Measurements from ENCODE around the gene TMEM201. TPM values are rescaled to one million over a fixed set of nuclear protein-coding genes. Genes with fewer than 3 reads are reported as not detected.
A peak's percentile ranks its signal among the peaks of the same experiment; 100 is the strongest.

TMEM201 gene
- total and polyA plus RNA-seq, 2 of the 13 experiments (the other 11 are each of a cell fraction or from before 2014, with no cell fraction given) = 1.5 to 8.2 TPM

GRCh38 chr1:9588551-9589143 is at the start of gene TMEM201 (continued):
- TF ChIP-seq, protein P1, sequence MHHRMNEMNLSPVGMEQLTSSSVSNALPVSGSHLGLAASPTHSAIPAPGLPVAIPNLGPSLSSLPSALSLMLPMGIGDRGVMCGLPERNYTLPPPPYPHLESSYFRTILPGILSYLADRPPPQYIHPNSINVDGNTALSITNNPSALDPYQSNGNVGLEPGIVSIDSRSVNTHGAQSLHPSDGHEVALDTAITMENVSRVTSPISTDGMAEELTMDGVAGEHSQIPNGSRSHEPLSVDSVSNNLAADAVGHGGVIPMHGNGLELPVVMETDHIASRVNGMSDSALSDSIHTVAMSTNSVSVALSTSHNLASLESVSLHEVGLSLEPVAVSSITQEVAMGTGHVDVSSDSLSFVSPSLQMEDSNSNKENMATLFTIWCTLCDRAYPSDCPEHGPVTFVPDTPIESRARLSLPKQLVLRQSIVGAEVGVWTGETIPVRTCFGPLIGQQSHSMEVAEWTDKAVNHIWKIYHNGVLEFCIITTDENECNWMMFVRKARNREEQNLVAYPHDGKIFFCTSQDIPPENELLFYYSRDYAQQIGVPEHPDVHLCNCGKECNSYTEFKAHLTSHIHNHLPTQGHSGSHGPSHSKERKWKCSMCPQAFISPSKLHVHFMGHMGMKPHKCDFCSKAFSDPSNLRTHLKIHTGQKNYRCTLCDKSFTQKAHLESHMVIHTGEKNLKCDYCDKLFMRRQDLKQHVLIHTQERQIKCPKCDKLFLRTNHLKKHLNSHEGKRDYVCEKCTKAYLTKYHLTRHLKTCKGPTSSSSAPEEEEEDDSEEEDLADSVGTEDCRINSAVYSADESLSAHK (CRISPR knock-in tag; IDR thresholded peaks at IDR 0.05; ENCODE audit: borderline replicate concordance) = no peak
- TF ChIP-seq ELF3 (CRISPR knock-in tag; IDR thresholded peaks at IDR 0.05) = peak; percentile 43; the same call in 1 of the 2 replicates

- Histone ChIP-seq H3K4me1 (ENCODE audit: insufficient read depth, low read length) (peaks cover 61% of the 10 kb centered on the region), H3K4me2 (ENCODE audit: low read depth, low read length) (peak within 1 kb of the TSS; percentile 85), H4K20me1 (ENCODE audit: insufficient read depth, low read length) (peaks cover 5% of the 10 kb centered on the region), H2AFZ (ENCODE audit: low read length) (no peak within 1 kb of the TSS), H3K9me3 (ENCODE audit: low read length) (no peaks in the 10 kb centered on the region; the same call in 1 of the 2 replicates), H3K27ac (ENCODE audit: extremely low read length, insufficient read depth, low read length) (peak within 1 kb of the TSS; percentile 86), H3K79me2 (ENCODE audit: insufficient read depth, low read length) (peaks cover 45% of the 10 kb centered on the region), H3K9ac (ENCODE audit: insufficient read depth, low read depth, low read length) (peak within 1 kb of the TSS; percentile 89), H3K36me3 (replicated peaks in 1 of 2; ENCODE audit: control insufficient read depth in 1 of 2, insufficient read depth in 2 of 2, low read length in 2 of 2) (no peaks in the 10 kb centered on the region; a peak in 1 of 5 replicates), H3K4me3 (replicated peaks in 1 of 3; ENCODE audit: insufficient read depth in 1 of 3, low read depth in 2 of 3, low read length in 3 of 3) (peak within 1 kb of the TSS; percentile 76 to 97 (median 92)), H3K27me3 (ENCODE audit: control insufficient read depth in 1 of 2, insufficient read depth in 2 of 2, low read length in 2 of 2) (no peaks in the 10 kb centered on the region)
- ATAC-seq = peak; percentile 91
- intact Hi-C loops (cut with micrococcal nuclease; ENCODE audit: unreplicated experiment) = loop anchor here (5.0 kb wide), 1 partner anchor 37 kb away; no protein-coding TSS in a partner anchor
- no TSS peak for BruUV-seq (replicated peaks)
- peak; percentile 92 for DNase-seq (ENCODE audit: low spot score)
- ChIA-PET CTCF (ENCODE audit: low intra/inter-chr PET ratio, low total read pairs) (no interaction called here), POLR2A (interaction anchor here (0.6 to 5.4 kb wide), 9 partner anchors 13 to 305 kb away, joined by 3 to 82 read pairs (median 6); partner anchors contain the start of gene H6PD)
- 0% methylated on average over 1 of the region's 92 CpGs for WGBS (ENCODE audit: low lambda C conversion rate)
- peak; percentile 89 for FAIRE-seq
- in situ Hi-C loops (cut with HindIII; ENCODE audit: extremely low pct_ligation_motif_present, low pct_unique_long_range_greater_than_20kb) = no loop called here
- TF ChIP-seq ZSCAN30 (CRISPR knock-in tag; IDR thresholded peaks at IDR 0.05) = no peak
- peak; percentile 62; the same call in 1 of the 2 replicates for TF ChIP-seq ZFYVE20 (CRISPR knock-in tag; IDR thresholded peaks at IDR 0.05; ENCODE audit: borderline replicate concordance, low read depth)
- peak; percentile 24; the same call in 1 of the 2 replicates for TF ChIP-seq DZIP1 (CRISPR knock-in tag; IDR thresholded peaks at IDR 0.05)
- TF ChIP-seq REXO4 (CRISPR knock-in tag; IDR thresholded peaks at IDR 0.05; ENCODE audit: borderline replicate concordance) = no peak
- peak; percentile 52; the same call in 1 of the 2 replicates for TF ChIP-seq HOXA3 (CRISPR knock-in tag; IDR thresholded peaks at IDR 0.05)
- TF ChIP-seq ZBTB20 (CRISPR knock-in tag; IDR thresholded peaks at IDR 0.05; ENCODE audit: borderline replicate concordance, low read depth) = no peak
- TF ChIP-seq, protein P2, sequence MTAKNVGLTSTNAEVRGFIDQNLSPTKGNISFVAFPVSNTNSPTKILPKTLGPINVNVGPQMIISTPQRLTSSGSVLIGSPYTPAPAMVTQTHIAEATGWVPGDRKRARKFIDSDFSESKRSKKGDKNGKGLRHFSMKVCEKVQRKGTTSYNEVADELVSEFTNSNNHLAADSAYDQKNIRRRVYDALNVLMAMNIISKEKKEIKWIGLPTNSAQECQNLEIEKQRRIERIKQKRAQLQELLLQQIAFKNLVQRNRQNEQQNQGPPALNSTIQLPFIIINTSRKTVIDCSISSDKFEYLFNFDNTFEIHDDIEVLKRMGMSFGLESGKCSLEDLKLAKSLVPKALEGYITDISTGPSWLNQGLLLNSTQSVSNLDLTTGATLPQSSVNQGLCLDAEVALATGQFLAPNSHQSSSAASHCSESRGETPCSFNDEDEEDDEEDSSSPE (CRISPR knock-in tag; IDR thresholded peaks at IDR 0.05) = peak; percentile 54; the same call in 1 of the 2 replicates
- TF ChIP-seq, protein P3, sequence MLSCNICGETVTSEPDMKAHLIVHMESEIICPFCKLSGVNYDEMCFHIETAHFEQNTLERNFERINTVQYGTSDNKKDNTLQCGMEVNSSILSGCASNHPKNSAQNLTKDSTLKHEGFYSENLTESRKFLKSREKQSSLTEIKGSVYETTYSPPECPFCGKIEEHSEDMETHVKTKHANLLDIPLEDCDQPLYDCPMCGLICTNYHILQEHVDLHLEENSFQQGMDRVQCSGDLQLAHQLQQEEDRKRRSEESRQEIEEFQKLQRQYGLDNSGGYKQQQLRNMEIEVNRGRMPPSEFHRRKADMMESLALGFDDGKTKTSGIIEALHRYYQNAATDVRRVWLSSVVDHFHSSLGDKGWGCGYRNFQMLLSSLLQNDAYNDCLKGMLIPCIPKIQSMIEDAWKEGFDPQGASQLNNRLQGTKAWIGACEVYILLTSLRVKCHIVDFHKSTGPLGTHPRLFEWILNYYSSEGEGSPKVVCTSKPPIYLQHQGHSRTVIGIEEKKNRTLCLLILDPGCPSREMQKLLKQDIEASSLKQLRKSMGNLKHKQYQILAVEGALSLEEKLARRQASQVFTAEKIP (CRISPR knock-in tag; IDR thresholded peaks at IDR 0.05; ENCODE audit: borderline replicate concordance) = no peak
- TF ChIP-seq RARG (CRISPR knock-in tag; IDR thresholded peaks at IDR 0.05; ENCODE audit: low read depth) = no peak
Measured at GRCh38 chr1:9539165-9539828, 49.4 kb upstream of the TMEM201 start, which contains the start of gene SLC25A33. SLC25A33 (plus strand) TSS chr1:9539465; CDS start chr1:9539692, 227 bp downstream.
